Measurements from ENCODE around the gene GOLGA3.
"Not testable (repeated sequence)": the region's sequence is repeated elsewhere in the genome, so short reads cannot be mapped to it uniquely, and the experiment has no call there.

Gene GOLGA3

GRCh38 chr12:132803888-132804287 lies 24.8 kb downstream of the GOLGA3 start:
- no peaks in the 10 kb centered on the region for H3K4me1 ChIP-seq (ENCODE audit: control extremely low read depth in 1 of 4, control insufficient read depth in 4 of 4, insufficient read depth in 4 of 4, low read length in 3 of 4)
- 96% methylated on average over 15 of the region's 15 CpGs for WGBS (ENCODE audit: insufficient coverage)
- no peak overlapping the region for H3K4me3 ChIP-seq (ENCODE audit: control insufficient read depth in 1 of 7, extremely low read depth in 1 of 7, insufficient read depth in 4 of 7, low read depth in 2 of 7, low read length in 6 of 7)
- POLR2A ChIA-PET, result no interaction called here
- CTCF ChIA-PET, result no interaction called here
- H3K27ac ChIP-seq (ENCODE audit: insufficient read depth in 1 of 2, low read depth in 1 of 2, low read length in 2 of 2, poor library complexity in 1 of 2, severe bottlenecking in 2 of 2), result no peak overlapping the region
- no peak for DNase-seq
- H3K27me3 ChIP-seq (replicated peaks in 2 of 5; ENCODE audit: control insufficient read depth in 4 of 5, insufficient read depth in 5 of 5, low read length in 4 of 5), result no peaks in the 10 kb centered on the region
- H3K36me3 ChIP-seq (ENCODE audit: control insufficient read depth in 4 of 4, insufficient read depth in 4 of 4, low read length in 3 of 4), result peaks cover 11 to 82% (median 62%) of the 10 kb centered on the region in 4 experiments
- H3K9me3 ChIP-seq (ENCODE audit: control extremely low read depth in 1 of 5, control insufficient read depth in 4 of 5, insufficient read depth in 2 of 5, low read depth in 1 of 5, low read length in 4 of 5), result no peaks in the 10 kb centered on the region

- H3K9me3 ChIP-seq (ENCODE audit: control extremely low read depth in 1 of 5, control insufficient read depth in 4 of 5, insufficient read depth in 2 of 5, low read depth in 1 of 5, low read length in 4 of 5), result no peaks in the 10 kb centered on the region
- H3K36me3 ChIP-seq (ENCODE audit: control insufficient read depth in 4 of 4, insufficient read depth in 4 of 4, low read length in 3 of 4), result peaks cover 11 to 83% (median 63%) of the 10 kb centered on the region in 4 experiments
- H3K27ac ChIP-seq (ENCODE audit: insufficient read depth in 1 of 2, low read depth in 1 of 2, low read length in 2 of 2, poor library complexity in 1 of 2, severe bottlenecking in 2 of 2), result no peak overlapping the region
- DNase-seq, result no peak
- H3K27me3 ChIP-seq (replicated peaks in 2 of 5; ENCODE audit: control insufficient read depth in 4 of 5, insufficient read depth in 5 of 5, low read length in 4 of 5), result no peaks in the 10 kb centered on the region
- 99% methylated on average over 14 of the region's 14 CpGs for WGBS (ENCODE audit: insufficient coverage)
- H3K4me3 ChIP-seq (ENCODE audit: control insufficient read depth in 1 of 7, extremely low read depth in 1 of 7, insufficient read depth in 4 of 7, low read depth in 2 of 7, low read length in 6 of 7), result no peak overlapping the region
- ChIA-PET POLR2A (no interaction called here), CTCF (no interaction called here)
- H3K4me1 ChIP-seq (ENCODE audit: control extremely low read depth in 1 of 4, control insufficient read depth in 4 of 4, insufficient read depth in 4 of 4, low read length in 3 of 4), result no peaks in the 10 kb centered on the region
Measured at GRCh38 chr12:132803125-132803524, 25.5 kb downstream of the GOLGA3 start.

DNA sequence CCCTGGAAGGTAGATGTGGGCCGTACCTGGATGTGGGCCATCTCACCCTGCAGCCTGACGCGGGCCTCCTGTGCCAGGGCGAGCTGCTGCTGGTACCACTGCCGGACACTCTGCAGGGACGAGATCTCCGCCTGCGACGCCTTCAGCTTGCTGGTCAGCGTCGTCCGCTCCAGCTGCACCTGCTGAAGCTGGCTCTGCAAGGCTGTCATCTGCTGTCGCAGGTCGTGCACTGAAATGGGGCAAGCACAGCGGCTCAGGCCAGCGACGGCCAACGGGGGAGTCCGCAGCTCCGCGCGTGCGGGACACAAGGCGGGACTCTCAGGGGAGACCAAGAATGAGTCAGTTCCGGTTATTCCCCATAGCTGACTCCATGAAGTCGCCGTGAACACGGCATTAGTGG lies 26.9 kb downstream of the GOLGA3 start:
- no peaks in the 10 kb centered on the region for H3K4me1 ChIP-seq (ENCODE audit: control extremely low read depth in 1 of 4, control insufficient read depth in 4 of 4, insufficient read depth in 4 of 4, low read length in 3 of 4)
- WGBS (ENCODE audit: insufficient coverage), result 93% methylated on average over 24 of the region's 28 CpGs
- CTCF ChIA-PET, result no interaction called here
- H3K4me3 ChIP-seq (ENCODE audit: control insufficient read depth in 1 of 7, extremely low read depth in 1 of 7, insufficient read depth in 4 of 7, low read depth in 2 of 7, low read length in 6 of 7), result no peak overlapping the region
- no peaks in the 10 kb centered on the region for H3K27me3 ChIP-seq (replicated peaks in 2 of 5; ENCODE audit: control insufficient read depth in 4 of 5, insufficient read depth in 5 of 5, low read length in 4 of 5)
- no peak for DNase-seq
- no peak overlapping the region for H3K27ac ChIP-seq (ENCODE audit: insufficient read depth in 1 of 2, low read depth in 1 of 2, low read length in 2 of 2, poor library complexity in 1 of 2, severe bottlenecking in 2 of 2)
- POLR2A ChIA-PET, result no interaction called here
- peaks cover 11 to 85% (median 67%) of the 10 kb centered on the region in 4 experiments for H3K36me3 ChIP-seq (ENCODE audit: control insufficient read depth in 4 of 4, insufficient read depth in 4 of 4, low read length in 3 of 4)
- H3K9me3 ChIP-seq (ENCODE audit: control extremely low read depth in 1 of 5, control insufficient read depth in 4 of 5, insufficient read depth in 2 of 5, low read depth in 1 of 5, low read length in 4 of 5), result no peaks in the 10 kb centered on the region

DNA sequence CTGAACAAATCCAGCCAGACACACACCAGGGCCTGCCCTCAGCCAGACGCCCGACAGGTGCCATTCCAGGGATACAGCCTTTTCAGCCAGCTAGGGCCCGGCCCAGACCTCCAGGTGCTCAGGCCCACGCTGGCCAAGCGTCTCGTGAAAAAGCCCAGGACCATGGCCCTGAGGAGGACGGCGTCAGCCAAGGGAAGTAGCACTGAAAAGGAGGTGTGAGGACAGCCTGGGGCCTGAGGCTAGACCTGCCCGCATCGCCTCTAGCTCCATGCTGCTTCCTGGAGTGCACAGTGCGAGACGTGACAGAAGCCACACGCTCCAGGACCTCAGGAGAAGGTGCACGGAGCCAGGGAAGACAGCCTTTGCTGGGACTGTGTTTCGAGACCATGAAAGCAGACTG lies 29.8 kb downstream of the GOLGA3 start:
- Histone ChIP-seq H3K9me3 (ENCODE audit: control extremely low read depth in 1 of 5, control insufficient read depth in 4 of 5, insufficient read depth in 2 of 5, low read depth in 1 of 5, low read length in 4 of 5) (no peaks in the 10 kb centered on the region), H3K36me3 (ENCODE audit: control insufficient read depth in 4 of 4, insufficient read depth in 4 of 4, low read length in 3 of 4) (peaks cover 15 to 83% (median 67%) of the 10 kb centered on the region in 4 experiments), H3K4me3 (ENCODE audit: control insufficient read depth in 1 of 7, extremely low read depth in 1 of 7, insufficient read depth in 4 of 7, low read depth in 2 of 7, low read length in 6 of 7) (no peak overlapping the region), H3K27me3 (replicated peaks in 2 of 5; ENCODE audit: control insufficient read depth in 4 of 5, insufficient read depth in 5 of 5, low read length in 4 of 5) (no peaks in the 10 kb centered on the region), H3K4me1 (ENCODE audit: control extremely low read depth in 1 of 4, control insufficient read depth in 4 of 4, insufficient read depth in 4 of 4, low read length in 3 of 4) (no peaks in the 10 kb centered on the region), H3K27ac (ENCODE audit: insufficient read depth in 1 of 2, low read depth in 1 of 2, low read length in 2 of 2, poor library complexity in 1 of 2, severe bottlenecking in 2 of 2) (no peak overlapping the region)
- 97% methylated on average over 13 of the region's 15 CpGs for WGBS (ENCODE audit: insufficient coverage)
- DNase-seq, result no peak
- POLR2A ChIA-PET, result no interaction called here
- CTCF ChIA-PET, result no interaction called here

GRCh38 chr12:132797820-132798570 lies 30.7 kb downstream of the GOLGA3 start:
- Histone ChIP-seq H3K27ac (ENCODE audit: insufficient read depth in 1 of 2, low read depth in 1 of 2, low read length in 2 of 2, poor library complexity in 1 of 2, severe bottlenecking in 2 of 2) (no peak overlapping the region), H3K27me3 (replicated peaks in 2 of 5; ENCODE audit: control insufficient read depth in 4 of 5, insufficient read depth in 5 of 5, low read length in 4 of 5) (no peaks in the 10 kb centered on the region), H3K4me1 (ENCODE audit: control extremely low read depth in 1 of 4, control insufficient read depth in 4 of 4, insufficient read depth in 4 of 4, low read length in 3 of 4) (no peaks in the 10 kb centered on the region), H3K4me3 (ENCODE audit: control insufficient read depth in 1 of 7, extremely low read depth in 1 of 7, insufficient read depth in 4 of 7, low read depth in 2 of 7, low read length in 6 of 7) (no peak overlapping the region), H3K36me3 (ENCODE audit: control insufficient read depth in 4 of 4, insufficient read depth in 4 of 4, low read length in 3 of 4) (peaks cover 14 to 78% (median 62%) of the 10 kb centered on the region in 4 experiments), H3K9me3 (ENCODE audit: control extremely low read depth in 1 of 5, control insufficient read depth in 4 of 5, insufficient read depth in 2 of 5, low read depth in 1 of 5, low read length in 4 of 5) (no peaks in the 10 kb centered on the region)
- WGBS (ENCODE audit: insufficient coverage), result 97% methylated on average over 19 of the region's 24 CpGs
- CTCF ChIA-PET, result no interaction called here
- no peak for DNase-seq
- POLR2A ChIA-PET, result no interaction called here

DNA sequence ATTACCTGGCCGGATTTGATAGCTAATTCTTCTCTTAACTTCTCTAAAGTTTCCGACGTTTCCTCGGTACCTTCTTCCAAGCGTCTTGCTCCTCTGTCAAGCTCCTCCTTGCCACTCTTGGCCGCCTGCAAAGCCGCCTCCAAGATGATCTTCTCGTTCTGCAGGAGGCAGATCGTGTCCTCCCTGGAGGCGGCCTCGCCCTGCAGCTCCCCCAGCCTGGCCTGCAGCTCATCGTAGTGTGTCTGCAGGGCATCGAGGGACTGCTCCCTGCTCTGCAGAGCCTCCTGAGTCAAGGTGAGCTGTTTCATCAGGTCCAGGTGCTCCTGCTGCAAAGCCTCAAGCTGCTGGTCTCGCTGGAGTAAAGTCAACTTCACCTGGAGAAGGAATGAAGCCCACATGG lies 32.8 kb downstream of the GOLGA3 start:
- Histone ChIP-seq H3K4me1 (ENCODE audit: control extremely low read depth in 1 of 4, control insufficient read depth in 4 of 4, insufficient read depth in 4 of 4, low read length in 3 of 4) (no peaks in the 10 kb centered on the region), H3K36me3 (ENCODE audit: control insufficient read depth in 4 of 4, insufficient read depth in 4 of 4, low read length in 3 of 4) (peaks cover 12 to 79% (median 65%) of the 10 kb centered on the region in 4 experiments), H3K27ac (ENCODE audit: insufficient read depth in 1 of 2, low read depth in 1 of 2, low read length in 2 of 2, poor library complexity in 1 of 2, severe bottlenecking in 2 of 2) (no peak overlapping the region), H3K27me3 (replicated peaks in 2 of 5; ENCODE audit: control insufficient read depth in 4 of 5, insufficient read depth in 5 of 5, low read length in 4 of 5) (no peaks in the 10 kb centered on the region), H3K4me3 (ENCODE audit: control insufficient read depth in 1 of 7, extremely low read depth in 1 of 7, insufficient read depth in 4 of 7, low read depth in 2 of 7, low read length in 6 of 7) (no peak overlapping the region), H3K9me3 (ENCODE audit: control extremely low read depth in 1 of 5, control insufficient read depth in 4 of 5, insufficient read depth in 2 of 5, low read depth in 1 of 5, low read length in 4 of 5) (peaks cover 0 to 8% (median 2%) of the 10 kb centered on the region in 5 experiments)
- WGBS (ENCODE audit: insufficient coverage), result 98% methylated on average over 14 of the region's 14 CpGs
- CTCF ChIA-PET, result no interaction called here
- POLR2A ChIA-PET, result no interaction called here
- DNase-seq, result no peak

DNA sequence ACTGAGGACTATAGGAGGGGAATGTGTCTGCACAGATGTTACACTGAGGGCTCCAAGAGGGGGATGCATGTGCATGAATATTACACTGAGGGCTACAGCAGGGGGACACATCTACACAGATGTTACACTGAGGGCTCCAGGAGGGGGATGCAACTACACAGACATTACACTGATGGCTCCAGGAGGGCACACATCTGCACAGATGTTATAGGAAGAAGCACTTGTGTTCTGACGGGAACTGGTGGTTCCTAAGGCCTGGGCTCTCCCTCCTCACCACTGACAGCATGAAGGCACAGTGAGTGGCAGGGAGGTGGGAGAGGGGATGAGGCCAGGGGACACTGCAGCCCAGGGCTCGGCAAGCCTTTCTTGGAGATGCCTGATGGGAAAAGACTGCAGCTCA lies 36.7 kb downstream of the GOLGA3 start:
- DNase-seq; H3K4me3 ChIP-seq (ENCODE audit: control insufficient read depth in 1 of 7, extremely low read depth in 1 of 7, insufficient read depth in 4 of 7, low read depth in 2 of 7, low read length in 6 of 7); H3K27me3 ChIP-seq (replicated peaks in 2 of 5; ENCODE audit: control insufficient read depth in 4 of 5, insufficient read depth in 5 of 5, low read length in 4 of 5); CTCF ChIA-PET; POLR2A ChIA-PET; H3K27ac ChIP-seq (ENCODE audit: insufficient read depth in 1 of 2, low read depth in 1 of 2, low read length in 2 of 2, poor library complexity in 1 of 2, severe bottlenecking in 2 of 2); H3K9me3 ChIP-seq (ENCODE audit: control extremely low read depth in 1 of 5, control insufficient read depth in 4 of 5, insufficient read depth in 2 of 5, low read depth in 1 of 5, low read length in 4 of 5); H3K4me1 ChIP-seq (ENCODE audit: control extremely low read depth in 1 of 4, control insufficient read depth in 4 of 4, insufficient read depth in 4 of 4, low read length in 3 of 4): not testable (repeated sequence)
- H3K36me3 ChIP-seq (ENCODE audit: control insufficient read depth in 4 of 4, insufficient read depth in 4 of 4, low read length in 3 of 4), result peaks cover 9 to 71% (median 53%) of the 10 kb centered on the region in 4 experiments
- WGBS (ENCODE audit: insufficient coverage), result 83% methylated on average over 1 of the region's 2 CpGs
